ENCODE data around the gene GPAM. TPM values are rescaled to one million over a fixed set of nuclear protein-coding genes. Genes with fewer than 3 reads are reported as not detected.
"Not testable (repeated sequence)": the region's sequence is repeated elsewhere in the genome, so short reads cannot be mapped to it uniquely, and the experiment has no call there.

Gene GPAM
- 4.9 and 5.0 TPM in 2 replicates for total RNA-seq (2014; rRNA removed; shearing (Covaris generic); ENCODE audit: low replicate concordance)

- in situ Hi-C loops (cut with HindIII; ENCODE audit: low pct_unique_long_range_greater_than_20kb, low sequenced_read_pairs), result no loop called here
- DNase-seq (ENCODE audit: low read depth), result peak; percentile 85
Observed at GRCh38 chr10:112183329-112184051, at the start of gene GPAM. Gene GPAM, minus strand, starts transcription at chr10:112183765. Its CDS starts 1,981 bp downstream, at chr10:112181784.

GRCh38 chr10:112232670-112233069 is 49.1 kb upstream of the GPAM start:
- no peak for DNase-seq (ENCODE audit: low read depth)
- in situ Hi-C loops (cut with HindIII; ENCODE audit: low pct_unique_long_range_greater_than_20kb, low sequenced_read_pairs), result no loop called here

- DNase-seq (ENCODE audit: low read depth), result no peak
- in situ Hi-C loops (cut with HindIII; ENCODE audit: low pct_unique_long_range_greater_than_20kb, low sequenced_read_pairs), result no loop called here
Observed at GRCh38 chr10:112231602-112232400, 48.2 kb upstream of the GPAM start.

- in situ Hi-C loops (cut with HindIII; ENCODE audit: low pct_unique_long_range_greater_than_20kb, low sequenced_read_pairs), result no loop called here
- no peak for DNase-seq (ENCODE audit: low read depth)
Observed at GRCh38 chr10:112230325-112230988, 46.9 kb upstream of the GPAM start.

- in situ Hi-C loops (cut with HindIII; ENCODE audit: low pct_unique_long_range_greater_than_20kb, low sequenced_read_pairs), result no loop called here
- DNase-seq (ENCODE audit: low read depth), result no peak
Observed at GRCh38 chr10:112229901-112230300, 46.3 kb upstream of the GPAM start.

- no peak for DNase-seq (ENCODE audit: low read depth)
- in situ Hi-C loops (cut with HindIII; ENCODE audit: low pct_unique_long_range_greater_than_20kb, low sequenced_read_pairs), result no loop called here
Observed at GRCh38 chr10:112229096-112229495, 45.5 kb upstream of the GPAM start.

- in situ Hi-C loops (cut with HindIII; ENCODE audit: low pct_unique_long_range_greater_than_20kb, low sequenced_read_pairs); DNase-seq (ENCODE audit: low read depth): not testable (repeated sequence)
Observed at GRCh38 chr10:112228366-112229088, 45.0 kb upstream of the GPAM start.

- in situ Hi-C loops (cut with HindIII; ENCODE audit: low pct_unique_long_range_greater_than_20kb, low sequenced_read_pairs), result no loop called here
- no peak for DNase-seq (ENCODE audit: low read depth)
Observed at GRCh38 chr10:112227331-112227987, 43.9 kb upstream of the GPAM start.

GRCh38 chr10:112226439-112227248 is 43.1 kb upstream of the GPAM start:
- in situ Hi-C loops (cut with HindIII; ENCODE audit: low pct_unique_long_range_greater_than_20kb, low sequenced_read_pairs), result no loop called here
- no peak for DNase-seq (ENCODE audit: low read depth)

GRCh38 chr10:112225771-112226438 is 42.3 kb upstream of the GPAM start:
- DNase-seq (ENCODE audit: low read depth), result no peak
- in situ Hi-C loops (cut with HindIII; ENCODE audit: low pct_unique_long_range_greater_than_20kb, low sequenced_read_pairs), result no loop called here

GRCh38 chr10:112224933-112225529 is 41.5 kb upstream of the GPAM start:
- in situ Hi-C loops (cut with HindIII; ENCODE audit: low pct_unique_long_range_greater_than_20kb, low sequenced_read_pairs), result no loop called here
- DNase-seq (ENCODE audit: low read depth), result no peak

GRCh38 chr10:112223725-112224124 is 40.2 kb upstream of the GPAM start:
- in situ Hi-C loops (cut with HindIII; ENCODE audit: low pct_unique_long_range_greater_than_20kb, low sequenced_read_pairs), result no loop called here
- DNase-seq (ENCODE audit: low read depth), result no peak

- no peak for DNase-seq (ENCODE audit: low read depth)
- in situ Hi-C loops (cut with HindIII; ENCODE audit: low pct_unique_long_range_greater_than_20kb, low sequenced_read_pairs), result no loop called here
Observed at GRCh38 chr10:112222799-112223198, 39.2 kb upstream of the GPAM start.

GRCh38 chr10:112221545-112221944 is 38.0 kb upstream of the GPAM start:
- in situ Hi-C loops (cut with HindIII; ENCODE audit: low pct_unique_long_range_greater_than_20kb, low sequenced_read_pairs), result no loop called here
- no peak for DNase-seq (ENCODE audit: low read depth)

- in situ Hi-C loops (cut with HindIII; ENCODE audit: low pct_unique_long_range_greater_than_20kb, low sequenced_read_pairs), result no loop called here
- no peak for DNase-seq (ENCODE audit: low read depth)
Observed at GRCh38 chr10:112218960-112219359, 35.4 kb upstream of the GPAM start.

GRCh38 chr10:112218036-112218390 is 34.4 kb upstream of the GPAM start:
- no peak for DNase-seq (ENCODE audit: low read depth)
- in situ Hi-C loops (cut with HindIII; ENCODE audit: low pct_unique_long_range_greater_than_20kb, low sequenced_read_pairs), result no loop called here
